Measurements from ENCODE around the gene PTPRB.

DNA sequence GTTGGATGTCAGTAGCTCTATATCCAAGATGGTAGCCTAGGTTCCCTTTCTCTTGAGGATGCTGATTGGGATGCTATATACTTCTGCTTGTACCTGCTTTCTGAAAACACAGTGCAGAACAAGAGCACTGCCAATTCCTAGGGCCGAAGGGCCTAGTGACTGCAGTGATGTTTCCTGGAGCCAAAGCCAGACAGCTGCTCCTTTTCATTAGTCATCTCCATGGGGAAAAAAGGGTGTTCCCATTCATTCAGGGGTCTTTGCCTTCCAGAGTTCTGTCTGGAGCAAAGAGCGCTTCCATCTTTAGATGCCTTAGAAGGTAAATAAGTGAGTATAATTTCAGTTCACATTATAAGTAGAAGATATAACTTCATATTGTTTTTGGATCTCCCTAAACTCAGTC, 85.5 kb downstream of the PTPRB start:
- TF ChIP-seq POLR2A (IDR thresholded peaks at IDR 0.05) (no peak), POLR2AphosphoS5 (IDR thresholded peaks at IDR 0.05) (no peak)
- TF ChIP-seq, protein P1, sequence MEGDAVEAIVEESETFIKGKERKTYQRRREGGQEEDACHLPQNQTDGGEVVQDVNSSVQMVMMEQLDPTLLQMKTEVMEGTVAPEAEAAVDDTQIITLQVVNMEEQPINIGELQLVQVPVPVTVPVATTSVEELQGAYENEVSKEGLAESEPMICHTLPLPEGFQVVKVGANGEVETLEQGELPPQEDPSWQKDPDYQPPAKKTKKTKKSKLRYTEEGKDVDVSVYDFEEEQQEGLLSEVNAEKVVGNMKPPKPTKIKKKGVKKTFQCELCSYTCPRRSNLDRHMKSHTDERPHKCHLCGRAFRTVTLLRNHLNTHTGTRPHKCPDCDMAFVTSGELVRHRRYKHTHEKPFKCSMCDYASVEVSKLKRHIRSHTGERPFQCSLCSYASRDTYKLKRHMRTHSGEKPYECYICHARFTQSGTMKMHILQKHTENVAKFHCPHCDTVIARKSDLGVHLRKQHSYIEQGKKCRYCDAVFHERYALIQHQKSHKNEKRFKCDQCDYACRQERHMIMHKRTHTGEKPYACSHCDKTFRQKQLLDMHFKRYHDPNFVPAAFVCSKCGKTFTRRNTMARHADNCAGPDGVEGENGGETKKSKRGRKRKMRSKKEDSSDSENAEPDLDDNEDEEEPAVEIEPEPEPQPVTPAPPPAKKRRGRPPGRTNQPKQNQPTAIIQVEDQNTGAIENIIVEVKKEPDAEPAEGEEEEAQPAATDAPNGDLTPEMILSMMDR (IDR thresholded peaks at IDR 0.05): no peak
